Large intestine (tissue), 3 donors: ENCODE results near the gene ZFC3H1. TPM values are rescaled to one million over a fixed set of nuclear protein-coding genes. Genes with fewer than 3 reads are reported as not detected.
"Not testable (repeated sequence)": the region's sequence is repeated elsewhere in the genome, so short reads cannot be mapped to it uniquely, and the experiment has no call there.

Experiments used
- DNase-seq, 2 donors: peaks; one replicate each; pipeline versions ENCODE4 v3.0.0 to v3.0.0-alpha.2; 2013
- H3K27ac ChIP-seq: one replicate; pipeline ENCODE4 v1.5.1; 2013; ENCODE audit warnings: low read length
- H3K27me3 ChIP-seq: 2 replicates; pipeline ENCODE4 v1.6.1; 2013; ENCODE audit warnings: low read length; ENCODE audit not compliant: control insufficient read depth, insufficient read depth
- H3K36me3 ChIP-seq: 2 replicates; pipeline ENCODE4 v1.6.1; 2013; ENCODE audit warnings: low read length; ENCODE audit not compliant: control insufficient read depth, insufficient read depth
- H3K4me1 ChIP-seq: one replicate; pipeline ENCODE4 v1.6.1; 2013; ENCODE audit warnings: low read length; ENCODE audit not compliant: control insufficient read depth, insufficient read depth
- H3K4me3 ChIP-seq: one replicate; pipeline ENCODE4 v1.5.1; 2013; ENCODE audit warnings: low read length
- H3K9me3 ChIP-seq: one replicate; pipeline ENCODE4 v1.6.1; 2013; ENCODE audit warnings: mild to moderate bottlenecking, low read depth, low read length, moderate library complexity; ENCODE audit not compliant: control insufficient read depth
- WGBS: methylation state at CpG from one replicate; pipeline ENCODE4 v1.1.5; 2013; ENCODE audit warnings: low lambda C conversion rate; ENCODE audit not compliant: insufficient coverage; 5-methylcytosine and 5-hydroxymethylcytosine counted together
- polyA plus RNA-seq: library from polyadenylated mRNA; unstranded; fragments of 120-200 nt; gene quantifications from one replicate; pipeline ENCODE4 v1.2.1, GENCODE V29; 2013

ZFC3H1 gene
- polyA plus RNA-seq, 1 donor = 86.3 TPM

GRCh38 chr12:71585218-71585617 lies 78.4 kb downstream of the ZFC3H1 start:
- no peak overlapping the region for H3K27ac ChIP-seq
- peaks cover 12% of the 10 kb centered on the region for H3K36me3 ChIP-seq
- H3K9me3 ChIP-seq = no peaks in the 10 kb centered on the region
- 40% methylated on average over 1 of the region's 1 CpG for WGBS
- H3K27me3 ChIP-seq = no peaks in the 10 kb centered on the region
- H3K4me3 ChIP-seq = no peak overlapping the region
- no peak for DNase-seq
- H3K4me1 ChIP-seq = no peaks in the 10 kb centered on the region

GRCh38 chr12:71584356-71584755 lies 79.3 kb downstream of the ZFC3H1 start:
- Histone ChIP-seq H3K36me3 (peaks cover 14% of the 10 kb centered on the region), H3K27ac (no peak overlapping the region), H3K9me3 (no peaks in the 10 kb centered on the region), H3K27me3 (no peaks in the 10 kb centered on the region), H3K4me3 (no peak overlapping the region), H3K4me1 (no peaks in the 10 kb centered on the region)
- no peak for DNase-seq
- no CpG with 5 or more reads among the region's 3 CpGs for WGBS

GRCh38 chr12:71582925-71583324 lies 80.7 kb downstream of the ZFC3H1 start:
- no CpG with 5 or more reads among the region's 2 CpGs for WGBS
- no peak for DNase-seq
- H3K36me3 ChIP-seq = peaks cover 14% of the 10 kb centered on the region
- no peak overlapping the region for H3K4me3 ChIP-seq
- no peaks in the 10 kb centered on the region for H3K4me1 ChIP-seq
- H3K27ac ChIP-seq = no peak overlapping the region
- no peaks in the 10 kb centered on the region for H3K27me3 ChIP-seq
- H3K9me3 ChIP-seq = no peaks in the 10 kb centered on the region

DNA sequence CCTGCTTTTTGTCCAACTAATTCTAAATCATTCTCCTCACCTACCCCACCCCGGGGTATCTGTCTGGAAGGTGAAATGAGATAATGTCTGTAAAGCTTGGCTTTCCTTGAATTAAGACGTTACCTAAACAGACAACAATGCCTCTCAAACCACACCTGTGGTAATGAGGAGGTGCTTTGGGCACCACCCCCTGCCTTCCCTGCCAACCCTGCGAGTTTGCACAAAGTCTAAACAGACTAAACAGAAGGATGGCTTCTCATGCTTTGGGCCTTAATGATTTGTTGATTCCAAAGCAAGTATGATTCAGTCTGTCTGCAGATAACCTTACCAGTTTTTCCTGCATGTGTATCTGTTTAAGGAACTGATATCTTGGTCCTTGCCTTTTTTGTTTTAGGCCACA lies 82.4 kb downstream of the ZFC3H1 start:
- Histone ChIP-seq H3K36me3 (peaks cover 15% of the 10 kb centered on the region), H3K4me3 (no peak overlapping the region), H3K9me3 (no peaks in the 10 kb centered on the region), H3K4me1 (no peaks in the 10 kb centered on the region), H3K27ac (no peak overlapping the region), H3K27me3 (no peaks in the 10 kb centered on the region)
- no CpG with 5 or more reads among the region's 3 CpGs for WGBS
- no peak for DNase-seq

DNA sequence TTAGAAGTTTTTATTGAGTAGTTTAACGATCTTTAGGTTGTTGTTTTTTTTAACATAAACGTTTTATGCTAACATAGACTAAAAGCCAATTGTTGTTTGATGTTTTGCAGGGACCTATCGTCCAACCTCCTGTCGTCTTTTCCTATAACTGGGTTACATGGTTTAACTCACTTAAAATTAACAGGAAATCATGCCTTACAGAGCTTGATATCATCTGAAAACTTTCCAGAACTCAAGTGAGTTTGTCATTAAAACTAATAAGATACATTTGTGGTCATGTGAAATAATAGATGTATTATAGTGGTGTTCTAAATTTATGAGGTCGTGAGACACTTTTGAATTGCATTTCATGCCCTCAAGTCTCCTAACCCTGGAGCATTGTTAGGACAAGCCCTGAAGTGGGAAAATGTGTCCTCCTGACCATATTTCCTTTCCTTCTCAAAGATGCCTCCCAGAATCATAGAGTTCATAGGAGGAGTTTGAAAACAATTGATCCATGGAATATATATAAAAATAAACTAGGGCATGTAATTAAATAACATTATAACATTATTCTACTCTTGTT lies 84.9 kb downstream of the ZFC3H1 start:
- Histone ChIP-seq H3K27ac (no peak overlapping the region), H3K4me1 (peaks cover 3% of the 10 kb centered on the region), H3K9me3 (no peaks in the 10 kb centered on the region), H3K27me3 (no peaks in the 10 kb centered on the region), H3K4me3 (no peak overlapping the region), H3K36me3 (peaks cover 11% of the 10 kb centered on the region)
- WGBS = 94% methylated on average over 2 of the region's 5 CpGs
- DNase-seq = no peak

- Histone ChIP-seq H3K4me1 (peaks cover 3% of the 10 kb centered on the region), H3K4me3 (no peak overlapping the region), H3K27me3 (no peaks in the 10 kb centered on the region), H3K27ac (no peak overlapping the region), H3K36me3 (peaks cover 8% of the 10 kb centered on the region), H3K9me3 (no peaks in the 10 kb centered on the region)
- no CpG with 5 or more reads among the region's 3 CpGs for WGBS
- DNase-seq = no peak
Measured at GRCh38 chr12:71576496-71576895, 87.2 kb downstream of the ZFC3H1 start.

DNA sequence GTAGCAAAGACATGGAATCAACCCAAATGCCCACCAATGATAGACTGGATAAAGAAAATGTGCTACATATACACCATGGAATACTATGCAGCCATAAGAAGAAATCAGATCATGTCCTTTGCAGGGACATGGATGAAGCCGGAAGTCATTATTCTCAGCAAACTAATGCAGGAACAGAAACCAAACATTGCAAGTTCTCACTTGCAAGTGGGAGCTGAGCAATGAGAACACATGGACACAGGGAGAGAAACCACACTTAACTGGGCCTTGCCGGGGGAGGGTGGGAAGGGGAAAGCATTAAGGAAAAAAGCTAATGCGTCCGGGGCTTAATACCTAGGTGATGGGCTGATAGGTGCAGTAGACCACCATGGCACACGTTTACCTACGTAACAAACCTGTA lies 93.8 kb downstream of the ZFC3H1 start:
- not testable (repeated sequence) for DNase-seq, H3K27me3 ChIP-seq, H3K36me3 ChIP-seq, H3K4me1 ChIP-seq, H3K27ac ChIP-seq, H3K9me3 ChIP-seq, H3K4me3 ChIP-seq
- WGBS = no CpG with 5 or more reads among the region's 6 CpGs

- DNase-seq = no peak
- WGBS = no CpG with 5 or more reads among the region's 3 CpGs
- no peak overlapping the region for H3K4me3 ChIP-seq
- no peaks in the 10 kb centered on the region for H3K9me3 ChIP-seq
- H3K4me1 ChIP-seq = no peaks in the 10 kb centered on the region
- H3K27me3 ChIP-seq = no peaks in the 10 kb centered on the region
- H3K27ac ChIP-seq = no peak overlapping the region
- H3K36me3 ChIP-seq = no peaks in the 10 kb centered on the region
Measured at GRCh38 chr12:71567537-71567936, 96.1 kb downstream of the ZFC3H1 start.

- no peaks in the 10 kb centered on the region for H3K4me1 ChIP-seq
- no peak overlapping the region for H3K4me3 ChIP-seq
- no peaks in the 10 kb centered on the region for H3K9me3 ChIP-seq
- no peaks in the 10 kb centered on the region for H3K36me3 ChIP-seq
- no peak overlapping the region for H3K27ac ChIP-seq
- no peaks in the 10 kb centered on the region for H3K27me3 ChIP-seq
- no CpG with 5 or more reads among the region's 2 CpGs for WGBS
- DNase-seq = no peak
Measured at GRCh38 chr12:71566655-71567054, 97.0 kb downstream of the ZFC3H1 start.

- Histone ChIP-seq H3K9me3 (no peaks in the 10 kb centered on the region), H3K4me1 (no peaks in the 10 kb centered on the region), H3K36me3 (no peaks in the 10 kb centered on the region), H3K27ac (no peak overlapping the region), H3K27me3 (no peaks in the 10 kb centered on the region), H3K4me3 (no peak overlapping the region)
- WGBS = 67% methylated on average over 1 of the region's 1 CpG
- no peak for DNase-seq
Measured at GRCh38 chr12:71565535-71565934, 98.1 kb downstream of the ZFC3H1 start.
